Measurements from ENCODE around the gene ADAMTS19. TPM values are rescaled to one million over a fixed set of nuclear protein-coding genes. Genes with fewer than 3 reads are reported as not detected.

The ADAMTS19 gene, protein sequence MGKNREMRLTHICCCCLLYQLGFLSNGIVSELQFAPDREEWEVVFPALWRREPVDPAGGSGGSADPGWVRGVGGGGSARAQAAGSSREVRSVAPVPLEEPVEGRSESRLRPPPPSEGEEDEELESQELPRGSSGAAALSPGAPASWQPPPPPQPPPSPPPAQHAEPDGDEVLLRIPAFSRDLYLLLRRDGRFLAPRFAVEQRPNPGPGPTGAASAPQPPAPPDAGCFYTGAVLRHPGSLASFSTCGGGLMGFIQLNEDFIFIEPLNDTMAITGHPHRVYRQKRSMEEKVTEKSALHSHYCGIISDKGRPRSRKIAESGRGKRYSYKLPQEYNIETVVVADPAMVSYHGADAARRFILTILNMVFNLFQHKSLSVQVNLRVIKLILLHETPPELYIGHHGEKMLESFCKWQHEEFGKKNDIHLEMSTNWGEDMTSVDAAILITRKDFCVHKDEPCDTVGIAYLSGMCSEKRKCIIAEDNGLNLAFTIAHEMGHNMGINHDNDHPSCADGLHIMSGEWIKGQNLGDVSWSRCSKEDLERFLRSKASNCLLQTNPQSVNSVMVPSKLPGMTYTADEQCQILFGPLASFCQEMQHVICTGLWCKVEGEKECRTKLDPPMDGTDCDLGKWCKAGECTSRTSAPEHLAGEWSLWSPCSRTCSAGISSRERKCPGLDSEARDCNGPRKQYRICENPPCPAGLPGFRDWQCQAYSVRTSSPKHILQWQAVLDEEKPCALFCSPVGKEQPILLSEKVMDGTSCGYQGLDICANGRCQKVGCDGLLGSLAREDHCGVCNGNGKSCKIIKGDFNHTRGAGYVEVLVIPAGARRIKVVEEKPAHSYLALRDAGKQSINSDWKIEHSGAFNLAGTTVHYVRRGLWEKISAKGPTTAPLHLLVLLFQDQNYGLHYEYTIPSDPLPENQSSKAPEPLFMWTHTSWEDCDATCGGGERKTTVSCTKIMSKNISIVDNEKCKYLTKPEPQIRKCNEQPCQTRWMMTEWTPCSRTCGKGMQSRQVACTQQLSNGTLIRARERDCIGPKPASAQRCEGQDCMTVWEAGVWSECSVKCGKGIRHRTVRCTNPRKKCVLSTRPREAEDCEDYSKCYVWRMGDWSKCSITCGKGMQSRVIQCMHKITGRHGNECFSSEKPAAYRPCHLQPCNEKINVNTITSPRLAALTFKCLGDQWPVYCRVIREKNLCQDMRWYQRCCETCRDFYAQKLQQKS
- total RNA-seq: 8.5 TPM

GRCh38 chr5:129459777-129460671 lies at the start of gene ADAMTS19:
TSS of gene ADAMTS19 (plus strand) at chr5:129460298. CDS start at chr5:129460392, 94 bp downstream.

DNA sequence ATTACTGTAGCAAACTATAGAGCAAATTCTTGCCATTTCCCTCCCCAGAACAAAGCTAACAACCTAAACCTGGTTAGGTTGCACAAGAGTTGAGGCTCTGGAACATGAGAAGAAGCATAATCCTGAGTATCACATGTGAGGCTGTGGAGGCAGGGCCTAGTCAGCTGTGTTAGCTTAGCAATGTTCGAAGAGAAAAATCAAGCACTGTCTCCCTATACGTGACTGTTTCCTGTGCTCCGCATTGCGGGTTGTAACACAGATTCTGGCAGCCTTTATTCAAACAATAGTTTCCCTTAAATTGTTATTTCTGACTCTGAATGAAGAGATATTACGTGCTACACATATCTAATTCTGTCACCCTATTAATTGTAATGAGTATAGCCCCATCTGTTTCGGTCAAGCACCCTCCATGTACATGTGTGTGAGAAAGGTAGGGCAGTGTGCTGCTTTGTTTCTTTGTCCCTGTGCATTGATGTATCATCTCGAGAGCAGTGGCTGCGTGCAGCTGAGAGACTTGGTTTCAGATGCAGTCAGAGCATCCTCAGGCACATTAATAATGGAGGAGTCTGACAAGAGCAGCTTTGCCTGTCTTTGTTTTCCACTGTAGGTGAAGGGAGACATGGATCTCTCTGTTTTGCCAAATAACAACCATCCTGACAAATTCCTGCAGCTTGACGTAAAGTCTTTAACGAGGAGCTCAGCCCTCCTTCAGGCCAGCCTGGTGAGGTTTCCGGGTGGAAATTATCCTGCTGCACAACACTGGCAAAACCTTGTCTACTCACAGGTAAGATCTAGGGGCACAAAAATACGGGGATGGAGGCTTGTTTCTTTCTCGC lies 287.7 kb downstream of the ADAMTS19 start, which contains the start of gene MINAR2:
Gene MINAR2 (plus strand): TSS at position 523 of the 836 bp plus-strand sequence. CDS start 97 bp downstream, at position 620.

